Trophoblast cell (in vitro differentiated cells and primary cell): ENCODE results near the gene ANAPC2.

ENCODE experiments used
- DNase-seq, 2 donors: peaks; one replicate each; pipeline ENCODE4 v3.0.0-alpha.2; 2016
- H2AFZ ChIP-seq: 2 replicates; pipeline ENCODE4 v1.6.1; 2013; ENCODE audit warnings: low read length, moderate library complexity, mild to moderate bottlenecking; ENCODE audit not compliant: insufficient read depth, poor library complexity
- H2AK5ac ChIP-seq: 2 replicates; pipeline ENCODE4 v1.6.1; 2013; ENCODE audit warnings: mild to moderate bottlenecking, low read length
- H2BK120ac ChIP-seq: 2 replicates; pipeline ENCODE4 v1.6.1; 2013; ENCODE audit warnings: low read length, mild to moderate bottlenecking, moderate library complexity; ENCODE audit not compliant: insufficient read depth, poor library complexity
- H2BK12ac ChIP-seq: 2 replicates; pipeline ENCODE4 v1.6.1; 2013; ENCODE audit warnings: mild to moderate bottlenecking, low read length, moderate library complexity
- H2BK5ac ChIP-seq: 2 replicates; pipeline ENCODE4 v1.6.1; 2013; ENCODE audit warnings: low read length, low read depth, moderate library complexity, mild to moderate bottlenecking; ENCODE audit not compliant: poor library complexity
- H3K14ac ChIP-seq: 2 replicates; pipeline ENCODE4 v1.6.1; 2013; ENCODE audit warnings: mild to moderate bottlenecking, low read length
- H3K18ac ChIP-seq: 2 replicates; pipeline ENCODE4 v1.6.1; 2013; ENCODE audit warnings: mild to moderate bottlenecking, low read length
- H3K23ac ChIP-seq: 2 replicates; pipeline ENCODE4 v1.6.1; 2013; ENCODE audit warnings: low read length
- H3K27ac ChIP-seq: 2 replicates; pipeline ENCODE4 v1.5.1; 2013; ENCODE audit warnings: low read depth, mild to moderate bottlenecking, inconsistent platforms, low read length, moderate library complexity
- H3K27me3 ChIP-seq: 2 replicates; pipeline ENCODE4 v1.6.1; 2013; ENCODE audit warnings: inconsistent platforms, mild to moderate bottlenecking, low read length, moderate library complexity; ENCODE audit not compliant: insufficient read depth
- H3K36me3 ChIP-seq, 2 experiments: 1 replicate in 1 of 2; 2 replicates in 1 of 2; pipeline ENCODE4 v1.6.1; 2013; ENCODE audit warnings: low read length in 2 of 2, mild to moderate bottlenecking in 2 of 2, moderate library complexity in 1 of 2; ENCODE audit not compliant: insufficient read depth in 2 of 2, control insufficient read depth in 1 of 2
- H3K4ac ChIP-seq: 2 replicates; pipeline ENCODE4 v1.6.1; 2013; ENCODE audit warnings: low read depth, mild to moderate bottlenecking, low read length, moderate library complexity
- H3K4me1 ChIP-seq, 2 experiments: 1 replicate in 1 of 2; 2 replicates in 1 of 2; pipeline ENCODE4 v1.6.1; 2013; ENCODE audit warnings: low read length in 2 of 2, mild to moderate bottlenecking in 2 of 2, moderate library complexity in 1 of 2; ENCODE audit not compliant: insufficient read depth in 2 of 2, control insufficient read depth in 1 of 2
- H3K4me2 ChIP-seq: 2 replicates; pipeline ENCODE4 v1.6.1; 2013; ENCODE audit warnings: inconsistent platforms, mild to moderate bottlenecking, low read length, moderate library complexity
- H3K4me3 ChIP-seq: 2 replicates; pipeline ENCODE4 v1.5.1; 2013; ENCODE audit warnings: mild to moderate bottlenecking, low read depth, low read length, inconsistent platforms
- H3K79me1 ChIP-seq: one replicate; pipeline ENCODE4 v1.6.1; 2013; ENCODE audit warnings: low read length
- H3K79me2 ChIP-seq: 2 replicates; pipeline ENCODE4 v1.6.1; 2013; ENCODE audit warnings: low read length, mild to moderate bottlenecking; ENCODE audit not compliant: control insufficient read depth, insufficient read depth, poor library complexity
- H3K9ac ChIP-seq: 2 replicates; pipeline ENCODE4 v1.6.1; 2013; ENCODE audit warnings: mild to moderate bottlenecking, low read length
- H3K9me3 ChIP-seq: 2 replicates; pipeline ENCODE4 v1.6.1; 2013; ENCODE audit warnings: low read depth, mild to moderate bottlenecking, control low read depth, inconsistent platforms, low read length; ENCODE audit not compliant: insufficient read depth
- H4K12ac ChIP-seq: 2 replicates; pipeline ENCODE4 v1.6.1; 2013; ENCODE audit warnings: low read depth, mild to moderate bottlenecking, low read length, moderate library complexity
- H4K8ac ChIP-seq: 2 replicates; pipeline ENCODE4 v1.6.1; 2013; ENCODE audit warnings: low read depth, mild to moderate bottlenecking, low read length, moderate library complexity
- H4K91ac ChIP-seq: one replicate; pipeline ENCODE4 v1.6.1; 2013; ENCODE audit warnings: low read depth, mild to moderate bottlenecking, low read length, moderate library complexity
- WGBS: extraction: QIAGEN DNeasy Blood & Tissue Kit; methylation state at CpG from one replicate; pipeline ENCODE4 v1.1.7; 2013; ENCODE audit warnings: missing lambda C conversion rate; ENCODE audit not compliant: insufficient read length, insufficient coverage; ENCODE audit errors: extremely low coverage; 5-methylcytosine and 5-hydroxymethylcytosine counted together

Gene ANAPC2

GRCh38 chr9:137150617-137151457 lies 37.5 kb downstream of the ANAPC2 start:
- H2AK5ac ChIP-seq: no peak overlapping the region
- no peak overlapping the region for H3K27ac ChIP-seq
- no peaks in the 10 kb centered on the region for H3K79me1 ChIP-seq
- H3K23ac ChIP-seq: no peak overlapping the region
- H3K79me2 ChIP-seq: no peaks in the 10 kb centered on the region
- no peak overlapping the region for H4K91ac ChIP-seq
- H2BK5ac ChIP-seq: no peak overlapping the region
- no peak overlapping the region for H3K14ac ChIP-seq
- H3K4me1 ChIP-seq: no peaks in the 10 kb centered on the region
- no peak overlapping the region for H4K8ac ChIP-seq
- peak; percentile 21 to 44 for DNase-seq
- H3K36me3 ChIP-seq: no peaks in the 10 kb centered on the region
- peaks cover 20% of the 10 kb centered on the region for H3K9me3 ChIP-seq
- H3K18ac ChIP-seq: no peak overlapping the region
- no CpG with 5 or more reads among the region's 34 CpGs for WGBS
- H2BK12ac ChIP-seq: no peak overlapping the region
- no peak overlapping the region for H2BK120ac ChIP-seq
- no peak overlapping the region for H3K9ac ChIP-seq
- H4K12ac ChIP-seq: no peak overlapping the region
- no peak overlapping the region for H3K4me3 ChIP-seq
- no peak overlapping the region for H3K4me2 ChIP-seq
- H2AFZ ChIP-seq: no peak overlapping the region
- no peaks in the 10 kb centered on the region for H3K27me3 ChIP-seq
- H3K4ac ChIP-seq: no peak overlapping the region

DNA sequence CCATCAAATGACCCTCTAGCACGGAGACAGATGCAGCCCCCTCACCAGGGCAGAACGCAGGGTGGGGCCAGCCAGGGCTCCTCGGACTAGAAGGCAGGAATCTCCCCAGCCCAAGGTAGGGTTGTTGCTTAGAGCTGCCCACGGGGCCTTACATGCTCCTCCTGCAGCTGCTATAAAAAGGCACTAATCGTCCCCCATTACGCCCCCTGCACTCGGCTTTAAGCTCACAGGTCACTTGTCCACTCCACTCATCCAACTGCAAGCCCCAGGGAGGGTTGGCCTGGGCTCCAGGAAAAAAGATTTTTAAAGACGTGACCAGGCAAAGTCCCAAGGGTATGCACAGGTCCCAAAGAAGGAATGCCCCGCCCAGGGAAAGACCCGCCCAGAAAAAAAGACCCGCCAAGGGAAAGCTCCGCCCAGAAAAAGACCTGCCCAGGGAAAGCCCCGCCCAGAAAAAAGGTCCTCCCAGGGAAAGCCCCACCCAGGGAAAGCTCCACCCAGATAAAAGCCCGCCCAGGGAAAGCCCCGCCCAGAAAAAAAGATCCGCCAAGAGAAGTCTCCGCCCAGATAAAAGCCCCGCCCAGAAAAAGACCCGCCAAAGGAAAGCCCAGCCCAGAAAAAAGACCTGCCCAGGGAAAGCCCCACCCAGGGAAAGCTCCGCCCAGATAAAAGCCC lies 38.3 kb downstream of the ANAPC2 start:
- no peak for DNase-seq
- Histone ChIP-seq H4K12ac (no peak overlapping the region), H3K18ac (no peak overlapping the region), H2BK5ac (no peak overlapping the region), H3K79me2 (no peaks in the 10 kb centered on the region), H2AK5ac (no peak overlapping the region), H3K4ac (no peak overlapping the region), H3K4me2 (no peak overlapping the region), H3K36me3 (no peaks in the 10 kb centered on the region), H3K9me3 (peaks cover 20% of the 10 kb centered on the region), H3K23ac (no peak overlapping the region), H3K4me3 (no peak overlapping the region), H2BK120ac (no peak overlapping the region), H3K79me1 (no peaks in the 10 kb centered on the region), H4K91ac (no peak overlapping the region), H3K4me1 (no peaks in the 10 kb centered on the region), H3K27me3 (no peaks in the 10 kb centered on the region), H3K14ac (no peak overlapping the region), H3K9ac (no peak overlapping the region), H3K27ac (no peak overlapping the region), H2AFZ (no peak overlapping the region), H4K8ac (no peak overlapping the region), H2BK12ac (no peak overlapping the region)
- WGBS: no CpG with 5 or more reads among the region's 20 CpGs

DNA sequence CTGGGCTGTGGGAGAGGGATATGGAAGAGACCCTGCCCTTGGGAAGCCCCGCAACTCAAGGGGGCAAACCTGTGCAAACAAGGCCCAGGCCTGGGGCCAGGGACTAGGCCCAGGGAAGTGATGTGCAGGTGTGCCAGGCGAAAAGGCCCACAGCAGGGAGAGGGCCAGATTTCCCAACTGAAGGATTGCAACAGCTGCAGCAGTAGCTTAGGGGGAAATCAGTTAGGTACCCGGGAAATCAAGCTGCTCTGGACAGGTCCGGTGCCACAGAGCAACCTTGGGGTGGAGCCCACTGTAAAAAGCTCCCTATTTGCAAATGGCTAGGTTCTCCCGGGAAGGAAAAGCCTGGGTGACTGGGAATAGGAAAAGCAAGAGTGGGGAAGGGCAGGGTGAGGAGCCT lies 39.0 kb downstream of the ANAPC2 start:
- no peak overlapping the region for H3K27ac ChIP-seq
- H2BK120ac ChIP-seq: no peak overlapping the region
- no peak overlapping the region for H3K14ac ChIP-seq
- H3K4me1 ChIP-seq: no peaks in the 10 kb centered on the region
- no peak overlapping the region for H3K9ac ChIP-seq
- H3K9me3 ChIP-seq: peaks cover 20% of the 10 kb centered on the region
- H3K79me1 ChIP-seq: no peaks in the 10 kb centered on the region
- H3K27me3 ChIP-seq: no peaks in the 10 kb centered on the region
- H2AK5ac ChIP-seq: no peak overlapping the region
- no peak overlapping the region for H2BK5ac ChIP-seq
- no peaks in the 10 kb centered on the region for H3K36me3 ChIP-seq
- no peak overlapping the region for H2AFZ ChIP-seq
- no peak overlapping the region for H4K8ac ChIP-seq
- H3K18ac ChIP-seq: no peak overlapping the region
- no peak overlapping the region for H3K4me3 ChIP-seq
- H4K91ac ChIP-seq: no peak overlapping the region
- no peak overlapping the region for H3K4ac ChIP-seq
- no peak overlapping the region for H3K4me2 ChIP-seq
- no peak overlapping the region for H2BK12ac ChIP-seq
- WGBS: no CpG with 5 or more reads among the region's 5 CpGs
- no peak for DNase-seq
- no peaks in the 10 kb centered on the region for H3K79me2 ChIP-seq
- no peak overlapping the region for H3K23ac ChIP-seq
- no peak overlapping the region for H4K12ac ChIP-seq

- H3K79me1 ChIP-seq: no peaks in the 10 kb centered on the region
- no peak overlapping the region for H3K9ac ChIP-seq
- no peak overlapping the region for H2AK5ac ChIP-seq
- DNase-seq: no peak
- no peak overlapping the region for H2BK5ac ChIP-seq
- no peak overlapping the region for H4K12ac ChIP-seq
- no peak overlapping the region for H4K8ac ChIP-seq
- H3K9me3 ChIP-seq: peaks cover 20% of the 10 kb centered on the region
- H4K91ac ChIP-seq: no peak overlapping the region
- no peak overlapping the region for H3K4me2 ChIP-seq
- H3K4me3 ChIP-seq: no peak overlapping the region
- no peak overlapping the region for H3K14ac ChIP-seq
- no peak overlapping the region for H2AFZ ChIP-seq
- WGBS: no CpG with 5 or more reads among the region's 19 CpGs
- no peak overlapping the region for H3K4ac ChIP-seq
- H2BK12ac ChIP-seq: no peak overlapping the region
- no peaks in the 10 kb centered on the region for H3K27me3 ChIP-seq
- H3K27ac ChIP-seq: no peak overlapping the region
- no peak overlapping the region for H2BK120ac ChIP-seq
- no peaks in the 10 kb centered on the region for H3K79me2 ChIP-seq
- H3K23ac ChIP-seq: no peak overlapping the region
- no peaks in the 10 kb centered on the region for H3K36me3 ChIP-seq
- H3K18ac ChIP-seq: no peak overlapping the region
- no peaks in the 10 kb centered on the region for H3K4me1 ChIP-seq
Observed at GRCh38 chr9:137148661-137149060, 39.7 kb downstream of the ANAPC2 start.
